Epithelial cell of proximal tubule (primary cell): ENCODE results near the gene FASTKD1. TPM values are rescaled to one million over a fixed set of nuclear protein-coding genes. Genes with fewer than 3 reads are reported as not detected.
"Not testable (repeated sequence)": the region's sequence is repeated elsewhere in the genome, so short reads cannot be mapped to it uniquely, and the experiment has no call there.

ENCODE experiments used
- DNase-seq: peaks from one replicate; pipeline ENCODE4 v3.0.0-alpha.2; 2011; ENCODE audit warnings: low read depth
- H3K4me3 ChIP-seq: 2 replicates; pipeline ENCODE4 v1.5.1; 2011; ENCODE audit warnings: low read depth, mild to moderate bottlenecking, low read length
- total RNA-seq: library from RNA; depleted of rRNA; stranded (reverse); fragments of >200 nt; gene quantifications from 2 replicates; pipeline ENCODE4 v1.2.3, GENCODE V29; 2015
- TF ChIP-seq, protein P1 (sequence below): conservative IDR thresholded peaks from 2 replicates; pipeline ENCODE4 v1.5.1; 2012; ENCODE audit warnings: low read depth, mild to moderate bottlenecking, low read length

FASTKD1 gene
- total RNA-seq, 1 donor from 2014 or later = 15.3 TPM

GRCh38 chr2:169565686-169566085 lies 8.0 kb downstream of the FASTKD1 start:
- no peak for DNase-seq
- H3K4me3 ChIP-seq = no peak overlapping the region

DNA sequence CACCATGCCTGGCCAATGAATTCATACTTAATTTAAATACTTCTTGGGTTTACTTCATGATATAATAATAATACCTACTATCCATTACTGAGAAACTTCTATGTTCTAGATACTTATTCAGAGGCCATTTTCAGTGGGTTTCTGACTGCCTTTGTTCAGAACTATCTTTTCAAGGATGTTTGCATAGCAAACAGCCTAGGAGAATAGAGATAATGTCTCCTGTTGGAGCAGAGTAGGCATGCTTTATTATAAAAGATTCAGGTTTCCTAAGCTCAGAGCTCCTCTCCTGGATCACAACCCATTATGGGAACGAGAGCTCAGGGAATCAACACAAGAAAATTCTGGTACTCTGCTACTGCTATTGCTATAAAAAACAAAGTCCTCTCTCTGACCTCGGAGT lies 11.1 kb downstream of the FASTKD1 start:
- DNase-seq = no peak
- H3K4me3 ChIP-seq = no peak overlapping the region
- TF ChIP-seq, protein P1, sequence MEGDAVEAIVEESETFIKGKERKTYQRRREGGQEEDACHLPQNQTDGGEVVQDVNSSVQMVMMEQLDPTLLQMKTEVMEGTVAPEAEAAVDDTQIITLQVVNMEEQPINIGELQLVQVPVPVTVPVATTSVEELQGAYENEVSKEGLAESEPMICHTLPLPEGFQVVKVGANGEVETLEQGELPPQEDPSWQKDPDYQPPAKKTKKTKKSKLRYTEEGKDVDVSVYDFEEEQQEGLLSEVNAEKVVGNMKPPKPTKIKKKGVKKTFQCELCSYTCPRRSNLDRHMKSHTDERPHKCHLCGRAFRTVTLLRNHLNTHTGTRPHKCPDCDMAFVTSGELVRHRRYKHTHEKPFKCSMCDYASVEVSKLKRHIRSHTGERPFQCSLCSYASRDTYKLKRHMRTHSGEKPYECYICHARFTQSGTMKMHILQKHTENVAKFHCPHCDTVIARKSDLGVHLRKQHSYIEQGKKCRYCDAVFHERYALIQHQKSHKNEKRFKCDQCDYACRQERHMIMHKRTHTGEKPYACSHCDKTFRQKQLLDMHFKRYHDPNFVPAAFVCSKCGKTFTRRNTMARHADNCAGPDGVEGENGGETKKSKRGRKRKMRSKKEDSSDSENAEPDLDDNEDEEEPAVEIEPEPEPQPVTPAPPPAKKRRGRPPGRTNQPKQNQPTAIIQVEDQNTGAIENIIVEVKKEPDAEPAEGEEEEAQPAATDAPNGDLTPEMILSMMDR = no peak

More at GRCh38 chr2:169565686-169566085, 8.0 kb downstream of the FASTKD1 start:
- TF ChIP-seq, protein P1 = no peak

DNA sequence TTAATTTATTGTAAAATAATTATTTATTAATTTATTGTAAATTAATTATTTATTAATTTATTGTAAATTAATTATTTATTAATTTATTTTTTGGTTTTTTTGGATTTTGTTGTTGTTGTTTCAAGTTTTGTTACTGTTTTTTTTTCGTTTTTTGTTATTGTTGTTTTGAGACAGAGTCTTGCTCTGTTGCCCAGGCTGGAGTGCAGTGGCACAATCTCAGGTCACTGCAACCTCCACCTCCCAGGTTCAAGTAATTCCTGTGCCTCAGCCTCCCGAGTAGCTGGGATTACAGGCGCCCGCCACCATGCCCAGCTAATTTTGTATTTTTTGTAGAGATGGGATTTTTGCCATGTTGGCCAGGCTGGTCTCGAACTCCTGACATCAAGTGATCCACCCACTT lies 11.6 kb downstream of the FASTKD1 start:
- H3K4me3 ChIP-seq, DNase-seq: not testable (repeated sequence)

DNA sequence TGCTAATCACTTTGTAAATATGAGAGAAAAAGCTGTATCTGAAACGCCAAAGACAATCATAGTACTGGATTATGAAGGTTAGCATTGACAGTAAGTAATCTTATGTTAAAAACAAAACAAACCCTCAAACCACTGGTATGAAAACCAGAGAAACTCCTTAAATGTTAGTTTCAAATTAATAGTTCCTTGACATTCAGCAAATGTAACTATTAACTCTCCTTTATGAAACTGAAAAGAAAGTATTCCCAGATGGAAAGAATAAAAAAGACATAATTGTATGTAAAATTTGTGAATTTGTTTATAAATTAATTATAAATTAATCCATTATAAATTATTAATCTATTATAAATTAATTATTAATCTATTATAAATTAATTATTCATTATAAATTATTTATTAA lies 12.3 kb downstream of the FASTKD1 start:
- no peak for DNase-seq
- TF ChIP-seq, protein P1 = no peak
- H3K4me3 ChIP-seq = no peak overlapping the region

DNA sequence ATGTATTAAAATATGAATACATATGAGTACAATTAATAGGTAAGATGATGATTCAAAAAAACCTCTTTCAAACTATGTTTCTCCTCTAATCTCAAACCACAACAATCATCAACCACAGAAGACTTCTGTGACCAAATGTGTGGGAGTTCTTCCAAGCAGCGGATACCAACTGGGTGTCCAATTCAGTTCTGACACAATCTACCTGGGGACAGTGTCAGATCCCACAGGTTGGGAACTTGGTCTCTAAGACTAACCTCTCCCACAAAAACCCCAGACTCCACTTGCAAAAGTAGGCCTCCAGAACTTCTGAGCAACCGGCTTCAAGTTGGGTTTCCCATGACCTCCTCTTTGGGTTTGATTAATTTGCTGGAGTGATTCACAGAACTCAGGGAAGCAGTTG lies 26.9 kb downstream of the FASTKD1 start:
- no peak overlapping the region for H3K4me3 ChIP-seq
- TF ChIP-seq, protein P1 = no peak
- DNase-seq = no peak

DNA sequence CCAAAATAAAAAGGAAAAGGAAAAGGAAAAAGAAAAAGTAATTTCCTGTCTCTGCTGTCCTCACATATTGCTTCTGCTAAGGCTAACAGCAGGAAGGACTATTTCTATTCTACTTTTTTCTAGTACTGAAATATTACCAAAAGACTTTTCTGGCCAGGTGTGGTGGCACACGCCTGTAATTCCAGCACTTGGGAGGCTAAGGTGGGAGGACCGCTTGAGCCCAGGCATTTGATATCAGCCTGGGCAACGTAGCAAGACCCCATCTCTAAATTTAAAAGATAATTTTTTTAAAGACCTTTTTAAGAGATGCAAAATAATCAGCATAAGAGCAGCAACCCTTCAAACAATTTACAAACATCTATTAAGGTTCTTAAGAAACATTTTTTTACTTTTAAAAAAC lies 31.2 kb downstream of the FASTKD1 start:
- H3K4me3 ChIP-seq = no peak overlapping the region
- no peak for DNase-seq
- TF ChIP-seq, protein P1 = no peak

DNA sequence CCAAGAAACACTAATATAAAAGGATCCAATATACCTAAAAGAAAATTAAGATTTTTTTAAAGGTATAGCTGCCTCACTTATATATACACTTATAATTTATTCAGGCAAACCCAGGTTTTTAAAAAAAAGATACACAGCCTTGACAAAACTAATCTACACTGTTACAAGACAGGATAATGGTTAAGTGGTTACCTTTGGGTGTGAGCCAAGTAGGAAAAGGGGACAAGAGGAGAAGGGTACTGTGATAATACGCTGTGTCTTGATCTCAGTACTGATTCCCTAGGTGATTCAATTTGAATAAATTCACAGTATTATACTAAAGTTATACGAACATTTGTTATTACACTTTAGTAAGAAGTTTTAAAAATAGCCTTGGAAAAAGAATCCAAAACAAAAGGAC lies 33.5 kb downstream of the FASTKD1 start:
- no peak overlapping the region for H3K4me3 ChIP-seq
- no peak for DNase-seq
- TF ChIP-seq, protein P1 = no peak

GRCh38 chr2:169539460-169539859 lies 34.2 kb downstream of the FASTKD1 start:
- not testable (repeated sequence) for H3K4me3 ChIP-seq, DNase-seq
